H1 (cell line): ENCODE measurements around the gene ATP11A. TPM values are rescaled to one million over a fixed set of nuclear protein-coding genes. Genes with fewer than 3 reads are reported as not detected.

Experiments
- CTCF ChIA-PET: fragments of 300-600 bp; sonication (Branson Sonifier 250); formaldehyde crosslinking; loops from one replicate; lab custom pipeline; 2021; ENCODE audit not compliant: partially characterized antibody; lab: Charles Lee
- POLR2A ChIA-PET: fragments of 300-600 bp; sonication (Branson Sonifier 250); formaldehyde crosslinking; loops from one replicate; lab custom pipeline; 2021; ENCODE audit warnings: inconsistent platforms; ENCODE audit not compliant: partially characterized antibody; lab: Charles Lee
- DNase-seq, 2 experiments: peaks; one replicate each; pipeline versions ENCODE4 v3.0.0 to v3.0.0-alpha.2; 2010 to 2022; ENCODE audit warnings: low spot score in 2 of 2, low read depth in 1 of 2, mixed read lengths in 1 of 2
- FAIRE-seq: peaks from 2 replicates; lab custom pipeline; 2011; peaks lifted over from hg19 to GRCh38; lab: Jason Lieb, UNC
- H2AFZ ChIP-seq: 2 replicates; pipeline ENCODE4 v1.8.1; 2012; ENCODE audit warnings: low read length, inconsistent platforms
- H2AK5ac ChIP-seq: 2 replicates; pipeline ENCODE4 v1.6.1; 2013; ENCODE audit warnings: low read depth, low read length
- H2BK120ac ChIP-seq: replicated peaks from 2 replicates; pipeline ENCODE3; 2013; ENCODE audit warnings: low read depth, low read length, inconsistent platforms
- H2BK12ac ChIP-seq: 2 replicates; pipeline ENCODE4 v1.6.1; 2013; ENCODE audit warnings: low read depth, low read length
- H2BK15ac ChIP-seq: 2 replicates; pipeline ENCODE4 v1.6.1; 2013; ENCODE audit warnings: low read length
- H2BK20ac ChIP-seq: 2 replicates; pipeline ENCODE4 v1.6.1; 2013; ENCODE audit warnings: low read length
- H2BK5ac ChIP-seq: 2 replicates; pipeline ENCODE4 v1.6.1; 2013; ENCODE audit warnings: low read depth, low read length
- H3K14ac ChIP-seq: 2 replicates; pipeline ENCODE4 v1.6.1; 2013; ENCODE audit warnings: inconsistent platforms; ENCODE audit not compliant: insufficient read length
- H3K18ac ChIP-seq: 2 replicates; pipeline ENCODE4 v1.6.1; 2013; ENCODE audit warnings: low read length; ENCODE audit errors: extremely low read depth
- H3K23ac ChIP-seq: 2 replicates; pipeline ENCODE4 v1.6.1; 2013; ENCODE audit warnings: inconsistent platforms; ENCODE audit not compliant: insufficient read length
- H3K23me2 ChIP-seq: 2 replicates; pipeline ENCODE4 v1.6.1; 2013; ENCODE audit warnings: low read depth, low read length
- H3K27ac ChIP-seq: 2 replicates; pipeline ENCODE4 v1.6.1; 2011; ENCODE audit warnings: low read depth, low read length, inconsistent platforms
- H3K27me3 ChIP-seq, 4 experiments: replicated peaks in 1 of 4; 1 replicate in 1 of 4; 2 replicates in 3 of 4; pipeline versions ENCODE4 v1.6.1 to v1.8.1; 2011 to 2013; ENCODE audit warnings: low read length in 3 of 4, mild to moderate bottlenecking in 3 of 4, inconsistent platforms in 2 of 4, mixed read lengths in 2 of 4, moderate library complexity in 1 of 4; ENCODE audit not compliant: control insufficient read depth in 3 of 4, insufficient read depth in 3 of 4; ENCODE audit errors: extremely low read depth in 1 of 4
- H3K36me3 ChIP-seq, 4 experiments: 2 replicates each; pipeline versions ENCODE4 v1.6.1 to v1.8.1; 2011 to 2013; ENCODE audit warnings: mild to moderate bottlenecking in 4 of 4, low read length in 3 of 4, moderate library complexity in 2 of 4, control low read depth in 1 of 4, inconsistent platforms in 1 of 4; ENCODE audit not compliant: insufficient read depth in 4 of 4, control insufficient read depth in 2 of 4
- H3K4ac ChIP-seq: replicated peaks from 2 replicates; pipeline ENCODE3; 2013; ENCODE audit warnings: low read length, low read depth, mixed read lengths, inconsistent platforms; ENCODE audit not compliant: insufficient read length
- H3K4me1 ChIP-seq, 4 experiments: replicated peaks in 1 of 4; 1 replicate in 1 of 4; 2 replicates in 3 of 4; pipeline versions ENCODE4 v1.6.1 to v1.8.1; 2011 to 2013; ENCODE audit warnings: low read length in 3 of 4, inconsistent platforms in 2 of 4, mixed read lengths in 1 of 4; ENCODE audit not compliant: insufficient read depth in 4 of 4, control insufficient read depth in 3 of 4
- H3K4me2 ChIP-seq, 2 experiments: 2 replicates each; pipeline versions ENCODE4 v1.6.1 to v1.8.1; 2011 to 2013; ENCODE audit warnings: low read depth in 2 of 2, low read length in 2 of 2, control low read depth in 1 of 2, inconsistent platforms in 1 of 2, mild to moderate bottlenecking in 1 of 2; ENCODE audit not compliant: insufficient read depth in 1 of 2
- H3K4me3 ChIP-seq, 4 experiments: fragments of 200-600, 300-600 bp in 1 of 4; sonication (generic), shearing (Covaris generic), sonication (Bioruptor Twin) in 1 of 4; 2 replicates each; pipeline versions ENCODE4 v1.5.1 to v1.8.1; 2011 to 2016; ENCODE audit warnings: low read length in 4 of 4, low read depth in 3 of 4, control low read depth in 2 of 4, inconsistent platforms in 2 of 4, mild to moderate bottlenecking in 2 of 4, mixed read lengths in 1 of 4, moderate library complexity in 1 of 4; ENCODE audit not compliant: insufficient read depth in 2 of 4; ENCODE audit errors: extremely low read depth in 1 of 4
- H3K56ac ChIP-seq: replicated peaks from 2 replicates; pipeline ENCODE3; 2013; ENCODE audit warnings: low read depth, mild to moderate bottlenecking, mixed read lengths, low read length, inconsistent platforms; ENCODE audit not compliant: insufficient read length
- H3K79me1 ChIP-seq: 2 replicates; pipeline ENCODE4 v1.6.1; 2013; ENCODE audit warnings: low read depth, low read length, control low read depth
- H3K79me2 ChIP-seq, 2 experiments: 2 replicates each; pipeline versions ENCODE4 v1.6.1 to v1.8.1; 2012 to 2013; ENCODE audit warnings: low read length in 2 of 2, mild to moderate bottlenecking in 2 of 2, inconsistent platforms in 1 of 2; ENCODE audit not compliant: insufficient read depth in 2 of 2, control insufficient read depth in 1 of 2
- H3K9ac ChIP-seq, 4 experiments: replicated peaks in 1 of 4; 1 replicate in 1 of 4; 2 replicates in 3 of 4; pipeline versions ENCODE4 v1.6.1 to v1.8.1; 2011 to 2013; ENCODE audit warnings: low read depth in 3 of 4, low read length in 3 of 4, control low read depth in 2 of 4, mild to moderate bottlenecking in 2 of 4, moderate library complexity in 2 of 4, inconsistent platforms in 1 of 4; ENCODE audit errors: extremely low read depth in 1 of 4
- H3K9me3 ChIP-seq, 2 experiments: 2 replicates each; pipeline versions ENCODE4 v1.6.1 to v1.8.1; 2012 to 2013; ENCODE audit warnings: mild to moderate bottlenecking in 2 of 2, moderate library complexity in 2 of 2, control low read depth in 1 of 2, inconsistent platforms in 1 of 2, low read depth in 1 of 2, low read length in 1 of 2, mixed read lengths in 1 of 2; ENCODE audit not compliant: insufficient read depth in 2 of 2
- H4K20me1 ChIP-seq, 2 experiments: replicated peaks in 1 of 2; 2 replicates each; pipeline versions ENCODE3 to v1.8.1; 2011 to 2013; ENCODE audit warnings: inconsistent platforms in 2 of 2, low read length in 2 of 2, mild to moderate bottlenecking in 1 of 2; ENCODE audit not compliant: insufficient read depth in 2 of 2, control insufficient read depth in 1 of 2
- H4K5ac ChIP-seq: 2 replicates; pipeline ENCODE4 v1.6.1; 2013; ENCODE audit warnings: low read length, low read depth, mixed read lengths, inconsistent platforms; ENCODE audit not compliant: insufficient read length
- H4K8ac ChIP-seq: 2 replicates; pipeline ENCODE4 v1.8.0; 2013; ENCODE audit warnings: mild to moderate bottlenecking, moderate library complexity, low read length, inconsistent platforms; ENCODE audit not compliant: insufficient read depth; ENCODE audit errors: extremely low read depth
- H4K91ac ChIP-seq: replicated peaks from 2 replicates; pipeline ENCODE3; 2013; ENCODE audit warnings: low read length, mixed read lengths, inconsistent platforms; ENCODE audit not compliant: insufficient read length
- GABPA ChIP-seq: IDR thresholded peaks from 2 replicates; pipeline ENCODE4 v1.6.1; 2011; ENCODE audit warnings: mild to moderate bottlenecking, low read length, moderate library complexity, borderline replicate concordance; ENCODE audit not compliant: insufficient read depth
- GTF2F1 ChIP-seq: IDR thresholded peaks from 2 replicates; pipeline ENCODE4 v1.6.1; 2012; ENCODE audit warnings: low read depth, low read length, improper control_type of control experiment, borderline replicate concordance
- NANOG ChIP-seq: IDR thresholded peaks from 2 replicates; pipeline ENCODE4 v1.6.1; 2011; ENCODE audit warnings: low read length, low read depth, mild to moderate bottlenecking, inconsistent platforms; ENCODE audit not compliant: insufficient read depth, poor library complexity, severe bottlenecking
- SAP30 ChIP-seq: fragments of 300-600 bp; sonication (generic); IDR thresholded peaks from 2 replicates; pipeline ENCODE4 v1.7.1; 2012; ENCODE audit warnings: low read length, moderate library complexity, mild to moderate bottlenecking, inconsistent platforms; ENCODE audit not compliant: insufficient read depth, insufficient replicate concordance
- WGBS, 2 experiments: shearing (Covaris generic) in 1 of 2; methylation state at CpG; one replicate each; pipeline versions ENCODE4 v1.1.6 to v1.1.7; 2013 to 2015; ENCODE audit warnings: low lambda C conversion rate in 2 of 2, mixed read lengths in 2 of 2, inconsistent platforms in 1 of 2, low coverage in 1 of 2, missing lambda C conversion rate in 1 of 2; ENCODE audit not compliant: insufficient replicate concordance in 2 of 2, insufficient coverage in 1 of 2, insufficient read length in 1 of 2; ENCODE audit errors: extremely low coverage in 1 of 2, missing lambda C conversion rate in 1 of 2; 5-methylcytosine and 5-hydroxymethylcytosine counted together
- polyA plus RNA-seq, 7 experiments: library from polyadenylated mRNA; depleted of rRNA in 3 of 7; stranded (reverse) in 5 of 7; unstranded in 2 of 7; fragments of >200 nt in 5 of 7; fragments of 200-250 nt in 2 of 7; gene quantifications; 1 replicate in 5 of 7; 2 replicates in 1 of 7; 4 replicates in 1 of 7; pipeline versions ENCODE4 v1.2.1 to v1.2.3, GENCODE V29; 2011 to 2013; ENCODE audit warnings: missing spikeins in 2 of 7, mixed read lengths in 2 of 7
- total RNA-seq: library from RNA; stranded (reverse); fragmentation: NEBNext Ultra II Directional; extraction: Animal tissue kit (Norgen Biotek cat#: 25700); gene quantifications from 2 replicates; pipeline ENCODE4 v1.2.1, GENCODE V29; 2021

Gene ATP11A
- total and polyA plus RNA-seq, 2 of the 8 experiments (the other 6 are each of a cell fraction or from before 2014, with no cell fraction given) = 28.8 to 72.9 TPM

DNA sequence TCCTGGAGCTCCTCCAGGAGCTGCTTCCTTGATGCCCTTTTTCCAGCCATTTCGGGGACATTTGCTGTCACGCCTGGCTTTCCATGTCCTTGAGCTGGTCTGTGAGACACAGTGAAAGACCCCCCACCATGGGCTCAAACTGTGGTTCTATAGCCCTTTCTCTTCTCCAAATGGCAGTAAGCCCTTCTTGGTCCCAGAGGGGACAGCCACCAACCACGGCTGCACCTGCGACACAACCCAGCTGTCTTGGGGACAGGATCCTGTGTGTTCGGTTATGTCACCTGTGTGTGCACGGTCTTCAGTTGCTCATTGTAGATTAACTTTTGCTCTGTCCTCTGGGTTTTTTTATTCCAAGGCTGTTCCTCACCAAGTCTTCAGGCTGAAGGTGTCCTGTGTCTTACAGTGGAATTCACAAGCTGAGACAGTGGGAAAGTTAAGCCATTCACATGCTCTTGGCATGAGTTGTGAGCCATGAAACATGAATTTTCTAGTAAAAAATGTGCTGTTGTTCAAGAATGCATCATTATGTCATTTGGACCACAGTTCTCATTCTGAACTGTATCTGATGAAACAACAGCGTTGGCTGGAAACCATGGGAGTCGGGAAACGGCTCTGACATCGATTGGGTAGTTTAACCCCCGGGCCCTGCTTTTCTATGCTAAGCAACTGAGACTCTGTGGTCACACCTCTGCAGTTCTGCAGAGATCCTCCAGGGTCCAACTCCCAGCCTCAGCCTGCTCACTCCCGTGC, 149.7 kb downstream of the ATP11A start:
- H3K4ac ChIP-seq = no peak overlapping the region
- no peak overlapping the region for H2BK12ac ChIP-seq
- H4K91ac ChIP-seq = no peak overlapping the region
- 93% methylated on average over 11 of the region's 12 CpGs; no CpG with 5 or more reads in 1 of the 2 experiments for WGBS, 2 experiments
- no peaks in the 10 kb centered on the region for H3K4me1 ChIP-seq
- no peak overlapping the region for H2BK120ac ChIP-seq
- H4K5ac ChIP-seq = no peak overlapping the region
- no peak overlapping the region for H3K4me3 ChIP-seq
- no peak overlapping the region for H4K8ac ChIP-seq
- H4K20me1 ChIP-seq = peaks cover 5% of the 10 kb centered on the region in 2 experiments
- no peak overlapping the region for H2BK15ac ChIP-seq
- CTCF ChIA-PET = interaction anchor here (1.4 to 2.1 kb wide), 3 partner anchors 9 to 201 kb away, joined by 3 to 6 read pairs (median 3); no protein-coding TSS in a partner anchor
- no peak overlapping the region for H3K9ac ChIP-seq
- peaks cover 11 to 52% (median 26%) of the 10 kb centered on the region in 4 experiments; a peak in 6 of 8 replicates for H3K36me3 ChIP-seq
- POLR2A ChIA-PET = no interaction called here
- H3K79me1 ChIP-seq = no peaks in the 10 kb centered on the region
- no peaks in the 10 kb centered on the region for H3K27me3 ChIP-seq
- H3K23me2 ChIP-seq = no peaks in the 10 kb centered on the region
- no peak overlapping the region for H3K4me2 ChIP-seq
- H2AFZ ChIP-seq = no peak overlapping the region
- no peak overlapping the region for H2AK5ac ChIP-seq
- no peaks in the 10 kb centered on the region for H3K79me2 ChIP-seq
- DNase-seq (no peak), FAIRE-seq (no peak)
- no peaks in the 10 kb centered on the region for H3K9me3 ChIP-seq
- H3K27ac ChIP-seq = no peak overlapping the region
- H2BK5ac ChIP-seq = no peak overlapping the region
- no peak overlapping the region for H3K18ac ChIP-seq
- H3K23ac ChIP-seq = no peak overlapping the region
- H3K56ac ChIP-seq = no peak overlapping the region
- no peak overlapping the region for H3K14ac ChIP-seq
- no peak overlapping the region for H2BK20ac ChIP-seq
- no peak for TF ChIP-seq NANOG
- no peak for TF ChIP-seq GABPA
- TF ChIP-seq GTF2F1 = no peak
- TF ChIP-seq SAP30 = no peak
